GM10248 (cell line): Measurements from ENCODE around the gene KLK13.

ENCODE experiments used
- CTCF ChIA-PET: fragments of 300-600 bp; sonication (Branson Sonifier 250); formaldehyde crosslinking; extraction: SDS; loops from one replicate; lab custom pipeline; 2021; ENCODE audit warnings: antibody characterized with exemption; lab: Yijun Ruan, JAX
- POLR2A ChIA-PET: fragments of 350-650 bp; sonication (Branson Sonifier 250); formaldehyde crosslinking; extraction: SDS; loops from one replicate; lab custom pipeline; 2020; ENCODE audit warnings: antibody characterized with exemption; lab: Yijun Ruan, JAX
- DNase-seq: peaks from one replicate; pipeline ENCODE4 v3.0.0; 2012; ENCODE audit errors: extremely low spot score
- TF ChIP-seq, protein P1 (sequence below): IDR thresholded peaks from 2 replicates; pipeline ENCODE4 v1.5.1; 2012; ENCODE audit warnings: mild to moderate bottlenecking, low read depth; ENCODE audit errors: extremely low read depth, missing control alignments, control extremely low read depth

The KLK13 gene

DNA sequence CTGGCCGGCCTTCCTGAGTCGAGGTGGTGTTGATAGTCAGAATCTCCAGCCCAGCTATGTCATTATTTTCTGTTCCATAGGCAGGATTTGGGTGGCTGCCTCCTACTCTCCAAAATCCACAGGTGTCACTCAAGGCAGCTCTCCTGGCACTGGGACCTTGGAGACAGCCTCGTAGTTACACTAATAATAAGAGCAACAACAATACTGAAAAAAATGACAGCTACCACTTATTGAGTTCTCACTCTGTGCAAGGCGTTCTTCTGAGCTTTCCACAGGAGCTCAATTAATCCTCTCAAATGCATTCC, 17.9 kb downstream of the KLK13 start:
- TF ChIP-seq, protein P1, sequence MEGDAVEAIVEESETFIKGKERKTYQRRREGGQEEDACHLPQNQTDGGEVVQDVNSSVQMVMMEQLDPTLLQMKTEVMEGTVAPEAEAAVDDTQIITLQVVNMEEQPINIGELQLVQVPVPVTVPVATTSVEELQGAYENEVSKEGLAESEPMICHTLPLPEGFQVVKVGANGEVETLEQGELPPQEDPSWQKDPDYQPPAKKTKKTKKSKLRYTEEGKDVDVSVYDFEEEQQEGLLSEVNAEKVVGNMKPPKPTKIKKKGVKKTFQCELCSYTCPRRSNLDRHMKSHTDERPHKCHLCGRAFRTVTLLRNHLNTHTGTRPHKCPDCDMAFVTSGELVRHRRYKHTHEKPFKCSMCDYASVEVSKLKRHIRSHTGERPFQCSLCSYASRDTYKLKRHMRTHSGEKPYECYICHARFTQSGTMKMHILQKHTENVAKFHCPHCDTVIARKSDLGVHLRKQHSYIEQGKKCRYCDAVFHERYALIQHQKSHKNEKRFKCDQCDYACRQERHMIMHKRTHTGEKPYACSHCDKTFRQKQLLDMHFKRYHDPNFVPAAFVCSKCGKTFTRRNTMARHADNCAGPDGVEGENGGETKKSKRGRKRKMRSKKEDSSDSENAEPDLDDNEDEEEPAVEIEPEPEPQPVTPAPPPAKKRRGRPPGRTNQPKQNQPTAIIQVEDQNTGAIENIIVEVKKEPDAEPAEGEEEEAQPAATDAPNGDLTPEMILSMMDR: no peak
- CTCF ChIA-PET: no interaction called here
- POLR2A ChIA-PET: no interaction called here

DNA sequence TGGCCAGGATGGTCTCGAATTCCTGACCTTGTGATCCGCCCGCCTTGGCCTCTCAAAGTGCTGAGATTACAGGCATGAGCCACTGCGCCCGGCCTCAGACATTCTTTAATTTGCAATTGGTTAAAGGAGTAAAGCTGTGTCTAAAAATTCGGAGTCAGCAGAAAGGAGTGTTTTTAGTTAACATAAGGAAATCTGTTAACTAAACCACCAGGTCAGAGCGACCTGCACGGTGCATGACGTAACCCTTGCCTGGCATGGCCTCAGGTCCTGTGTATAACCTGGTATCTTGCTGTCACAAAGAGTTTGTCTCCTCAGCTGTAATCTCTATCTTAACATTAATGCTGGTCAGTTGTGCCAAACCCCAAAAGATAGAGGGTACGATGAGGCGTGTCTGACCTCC, 20.6 kb downstream of the KLK13 start:
- POLR2A ChIA-PET: no interaction called here
- DNase-seq: no peak
- CTCF ChIA-PET: interaction anchor here (1.2 kb wide), 1 partner anchor 23 kb away, joined by 5 read pairs; no protein-coding TSS in a partner anchor
- TF ChIP-seq, protein P1: no peak

More for the DNA sequence above, 17.9 kb downstream of the KLK13 start:
- no peak for DNase-seq

DNA sequence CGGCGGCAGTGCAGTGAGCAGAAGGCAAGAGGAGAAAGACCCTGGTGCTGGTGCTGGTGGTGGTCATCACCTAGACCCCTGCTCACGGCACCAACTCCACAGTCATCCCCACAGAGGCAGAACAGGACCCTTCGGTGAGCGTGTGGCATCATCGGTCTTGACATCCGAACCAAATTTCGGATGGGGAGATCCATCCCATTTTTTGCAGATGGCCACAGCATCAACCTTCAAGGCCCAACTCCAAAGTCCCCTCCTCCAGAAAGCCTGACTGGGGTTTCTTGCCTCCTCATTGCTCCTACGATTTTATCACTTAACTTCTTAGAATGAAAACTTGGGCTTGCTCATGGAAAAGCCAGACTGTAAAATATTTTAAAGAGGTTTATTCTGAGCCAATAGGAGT, 21.4 kb downstream of the KLK13 start:
- TF ChIP-seq, protein P1: no peak
- DNase-seq: no peak
- CTCF ChIA-PET: interaction anchor here (1.2 kb wide), 1 partner anchor 22 kb away, joined by 5 read pairs; no protein-coding TSS in a partner anchor
- POLR2A ChIA-PET: no interaction called here

DNA sequence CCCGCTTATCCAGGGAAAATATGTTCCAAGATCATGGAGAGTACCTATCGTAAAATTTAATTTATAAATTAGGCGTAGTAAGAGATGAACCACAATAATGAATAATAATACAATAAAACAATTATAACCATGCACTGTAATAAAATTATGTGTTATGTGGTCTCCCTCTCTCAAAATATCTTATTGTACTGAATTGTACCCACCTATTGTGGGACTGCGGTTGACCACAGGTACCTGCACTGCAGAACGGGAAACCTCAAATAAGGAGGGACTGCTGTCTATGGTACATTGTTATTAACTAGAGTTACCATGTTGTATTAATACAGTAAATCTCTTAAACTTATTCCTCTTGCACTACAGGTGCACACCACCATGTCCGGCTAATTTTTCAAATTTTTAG, 24.7 kb downstream of the KLK13 start:
- no peak for DNase-seq
- ChIA-PET POLR2A (no interaction called here), CTCF (no interaction called here)
- TF ChIP-seq, protein P1: no peak

DNA sequence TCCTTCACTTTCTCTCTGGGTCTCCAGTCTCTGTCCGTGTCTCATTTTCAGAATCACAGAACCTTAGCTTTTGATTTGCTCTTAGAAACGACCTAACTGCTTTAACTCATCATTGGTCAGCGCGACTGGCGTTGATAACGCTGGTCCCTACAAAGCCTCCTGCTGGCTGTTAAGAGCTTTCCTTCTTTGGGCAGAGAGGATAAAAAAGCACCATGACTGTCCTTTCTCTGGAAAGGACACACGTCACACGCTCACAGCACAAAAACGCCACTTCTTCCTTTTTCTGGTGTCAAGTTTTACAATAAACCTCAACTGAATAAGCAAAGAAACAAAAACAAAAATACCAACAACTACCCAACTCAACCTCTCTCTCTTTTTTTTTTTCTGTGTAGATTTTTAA, 28.4 kb downstream of the KLK13 start:
- DNase-seq: no peak
- ChIA-PET CTCF (no interaction called here), POLR2A (no interaction called here)
- TF ChIP-seq, protein P1: no peak

DNA sequence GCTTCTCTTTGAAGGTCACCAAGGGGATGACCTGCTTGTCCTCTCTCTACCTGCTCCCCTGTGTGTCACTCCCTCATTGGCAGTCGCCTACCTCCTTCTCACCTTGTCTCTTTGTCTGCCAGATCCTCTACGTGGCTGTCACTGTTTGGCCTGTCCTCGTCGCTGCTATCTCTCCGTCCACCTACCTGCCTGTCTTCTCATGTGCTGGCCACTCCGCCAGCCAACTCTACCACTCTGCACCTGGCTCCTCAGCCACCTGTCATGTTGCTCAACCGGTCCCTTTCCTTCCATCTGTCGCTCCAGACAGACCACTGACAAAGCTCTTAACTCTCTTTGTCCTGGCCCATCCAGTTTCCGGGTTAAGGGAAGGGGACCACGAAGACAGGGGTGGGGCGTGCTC, 30.2 kb downstream of the KLK13 start, which contains the start of gene KLK12:
Gene KLK12, minus strand, starts transcription at position 299 of the 400 bp plus-strand sequence. CDS start 381 bp downstream, outside the sequence.
- CTCF ChIA-PET: no interaction called here
- DNase-seq: no peak
- POLR2A ChIA-PET: no interaction called here
- TF ChIP-seq, protein P1: no peak

DNA sequence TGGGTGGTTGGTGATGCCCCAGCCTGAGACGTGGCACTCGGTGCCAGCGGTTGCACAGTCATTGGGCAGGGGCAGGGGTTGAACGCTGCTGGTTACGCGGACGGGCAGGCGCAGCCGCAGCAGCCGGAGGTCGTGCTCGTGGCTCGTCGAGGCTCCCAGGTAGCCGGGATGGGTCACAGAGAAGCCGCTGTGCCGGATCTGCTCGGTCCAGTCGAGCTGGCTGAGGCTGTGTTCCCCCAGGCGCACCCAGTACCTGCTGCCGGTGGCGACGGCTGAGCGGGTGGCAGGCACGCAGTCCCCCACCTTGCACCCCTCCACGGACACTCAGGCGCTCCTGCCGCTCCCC, 33.0 kb downstream of the KLK13 start:
- no peak for DNase-seq
- TF ChIP-seq, protein P1: no peak
- ChIA-PET POLR2A (no interaction called here), CTCF (no interaction called here)
